ENCODE measurements around the gene TBCK. TPM values are rescaled to one million over a fixed set of nuclear protein-coding genes. Genes with fewer than 3 reads are reported as not detected.

Gene TBCK
- total and polyA plus RNA-seq, 10 donors = 6.7 to 61.3 (median 44.7) TPM

DNA sequence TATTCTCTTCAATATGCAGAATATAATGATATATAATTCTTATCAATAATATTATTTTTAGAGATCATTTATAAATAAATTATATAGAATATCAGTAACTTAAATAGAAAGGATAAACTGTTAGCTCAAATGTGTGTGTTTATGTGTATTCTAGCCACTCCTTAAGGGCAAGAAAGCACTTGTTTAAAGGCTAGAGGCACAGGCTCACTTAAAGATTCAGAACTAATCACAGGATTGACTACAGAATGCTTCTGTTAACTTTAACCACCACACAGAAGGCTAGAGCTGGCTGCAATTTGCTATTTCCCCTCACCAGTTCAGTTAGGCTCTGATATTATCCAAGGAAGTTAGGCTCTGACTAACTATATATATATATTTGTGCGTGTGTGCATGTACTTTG is 69.6 kb downstream of the TBCK start:
- no peak overlapping the region for H3K4me3 ChIP-seq
- H3K36me3 ChIP-seq = peaks cover 0 to 94% (median 24%) of the 10 kb centered on the region in 6 donors
- intact Hi-C loops (cut with DNase I; ENCODE audit: low total_unique reads) = no loop called here
- no peaks in the 10 kb centered on the region for H3K27me3 ChIP-seq (replicated peaks in 1 of 7)
- TF ChIP-seq POLR2A (IDR thresholded peaks at IDR 0.05) (no peak), POLR2AphosphoS5 (IDR thresholded peaks at IDR 0.05) (no peak)
- TF ChIP-seq, protein P1, sequence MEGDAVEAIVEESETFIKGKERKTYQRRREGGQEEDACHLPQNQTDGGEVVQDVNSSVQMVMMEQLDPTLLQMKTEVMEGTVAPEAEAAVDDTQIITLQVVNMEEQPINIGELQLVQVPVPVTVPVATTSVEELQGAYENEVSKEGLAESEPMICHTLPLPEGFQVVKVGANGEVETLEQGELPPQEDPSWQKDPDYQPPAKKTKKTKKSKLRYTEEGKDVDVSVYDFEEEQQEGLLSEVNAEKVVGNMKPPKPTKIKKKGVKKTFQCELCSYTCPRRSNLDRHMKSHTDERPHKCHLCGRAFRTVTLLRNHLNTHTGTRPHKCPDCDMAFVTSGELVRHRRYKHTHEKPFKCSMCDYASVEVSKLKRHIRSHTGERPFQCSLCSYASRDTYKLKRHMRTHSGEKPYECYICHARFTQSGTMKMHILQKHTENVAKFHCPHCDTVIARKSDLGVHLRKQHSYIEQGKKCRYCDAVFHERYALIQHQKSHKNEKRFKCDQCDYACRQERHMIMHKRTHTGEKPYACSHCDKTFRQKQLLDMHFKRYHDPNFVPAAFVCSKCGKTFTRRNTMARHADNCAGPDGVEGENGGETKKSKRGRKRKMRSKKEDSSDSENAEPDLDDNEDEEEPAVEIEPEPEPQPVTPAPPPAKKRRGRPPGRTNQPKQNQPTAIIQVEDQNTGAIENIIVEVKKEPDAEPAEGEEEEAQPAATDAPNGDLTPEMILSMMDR (IDR thresholded peaks at IDR 0.05 in 8 of 11, conservative IDR thresholded peaks at IDR 0.05 in 3 of 11) = no peak
- 96 to 100% (median 100%) methylated on average over 1 of the region's 1 CpG for WGBS, 5 donors
- DNase-seq = no peak
- no peaks in the 10 kb centered on the region for H3K4me1 ChIP-seq
- H3K27ac ChIP-seq = no peak overlapping the region
- H3K9me3 ChIP-seq = no peaks in the 10 kb centered on the region

DNA sequence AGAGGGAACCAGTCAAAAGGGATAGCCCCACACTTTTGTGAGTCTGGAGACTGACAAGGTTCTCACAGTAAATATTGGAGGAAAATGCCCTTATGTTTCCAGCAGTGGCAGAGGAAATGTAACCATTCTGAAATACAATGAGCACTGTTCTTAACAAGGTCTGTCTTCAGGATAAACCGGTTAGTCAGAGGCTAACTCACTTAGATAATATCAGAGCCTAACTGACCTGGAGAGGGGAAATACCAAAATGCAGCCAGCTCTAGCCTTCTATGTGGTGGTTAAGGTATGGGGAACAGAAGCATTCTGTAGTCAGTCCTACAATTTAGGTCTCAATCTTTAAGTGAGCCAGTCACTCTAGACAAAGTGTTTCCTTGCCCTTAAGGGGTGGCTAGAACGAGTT is 70.8 kb downstream of the TBCK start:
- WGBS, 5 donors = 84 to 96% (median 90%) methylated on average over 2 of the region's 2 CpGs

DNA sequence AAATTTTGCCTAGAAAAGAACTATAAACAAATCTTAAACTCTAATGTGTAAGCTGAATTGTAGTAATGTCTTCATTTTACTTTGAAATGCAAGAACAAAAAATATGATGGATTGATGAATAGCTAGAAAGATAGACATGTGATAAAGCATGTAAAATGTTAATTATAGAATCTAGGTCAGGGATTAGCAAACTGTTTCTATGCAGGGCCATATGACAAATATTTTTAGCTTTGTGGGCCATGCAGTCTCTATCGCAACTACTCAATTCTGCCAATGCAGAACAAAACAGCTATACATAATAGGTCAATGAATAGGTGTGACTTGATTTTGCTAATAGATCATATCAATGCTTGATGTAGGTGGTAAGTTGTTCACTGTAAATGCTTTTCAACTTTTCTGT is 75.3 kb downstream of the TBCK start:
- Histone ChIP-seq H3K36me3 (peaks cover 0 to 49% (median 9%) of the 10 kb centered on the region in 6 donors), H3K9me3 (no peaks in the 10 kb centered on the region), H3K27ac (no peak overlapping the region), H3K4me1 (no peaks in the 10 kb centered on the region), H3K4me3 (no peak overlapping the region), H3K27me3 (replicated peaks in 1 of 7) (no peaks in the 10 kb centered on the region)
- WGBS, 5 donors = 91 to 100% (median 97%) methylated on average over 1 of the region's 1 CpG
- TF ChIP-seq POLR2AphosphoS5 (IDR thresholded peaks at IDR 0.05) (no peak), POLR2A (IDR thresholded peaks at IDR 0.05) (no peak)
- TF ChIP-seq, protein P1 (IDR thresholded peaks at IDR 0.05 in 8 of 11, conservative IDR thresholded peaks at IDR 0.05 in 3 of 11) = no peak
- intact Hi-C loops (cut with DNase I; ENCODE audit: low total_unique reads) = no loop called here
- no peak for DNase-seq

More for the DNA sequence above, 70.8 kb downstream of the TBCK start:
- Histone ChIP-seq H3K4me3 (no peak overlapping the region), H3K27ac (no peak overlapping the region), H3K9me3 (no peaks in the 10 kb centered on the region), H3K27me3 (replicated peaks in 1 of 7) (no peaks in the 10 kb centered on the region), H3K4me1 (no peaks in the 10 kb centered on the region), H3K36me3 (peaks cover 0 to 81% (median 21%) of the 10 kb centered on the region in 6 donors)
- DNase-seq = no peak
- TF ChIP-seq, protein P1 (IDR thresholded peaks at IDR 0.05 in 8 of 11, conservative IDR thresholded peaks at IDR 0.05 in 3 of 11) = no peak
- TF ChIP-seq POLR2AphosphoS5 (IDR thresholded peaks at IDR 0.05) (no peak), POLR2A (IDR thresholded peaks at IDR 0.05) (no peak)
- intact Hi-C loops (cut with DNase I; ENCODE audit: low total_unique reads) = no loop called here

DNA sequence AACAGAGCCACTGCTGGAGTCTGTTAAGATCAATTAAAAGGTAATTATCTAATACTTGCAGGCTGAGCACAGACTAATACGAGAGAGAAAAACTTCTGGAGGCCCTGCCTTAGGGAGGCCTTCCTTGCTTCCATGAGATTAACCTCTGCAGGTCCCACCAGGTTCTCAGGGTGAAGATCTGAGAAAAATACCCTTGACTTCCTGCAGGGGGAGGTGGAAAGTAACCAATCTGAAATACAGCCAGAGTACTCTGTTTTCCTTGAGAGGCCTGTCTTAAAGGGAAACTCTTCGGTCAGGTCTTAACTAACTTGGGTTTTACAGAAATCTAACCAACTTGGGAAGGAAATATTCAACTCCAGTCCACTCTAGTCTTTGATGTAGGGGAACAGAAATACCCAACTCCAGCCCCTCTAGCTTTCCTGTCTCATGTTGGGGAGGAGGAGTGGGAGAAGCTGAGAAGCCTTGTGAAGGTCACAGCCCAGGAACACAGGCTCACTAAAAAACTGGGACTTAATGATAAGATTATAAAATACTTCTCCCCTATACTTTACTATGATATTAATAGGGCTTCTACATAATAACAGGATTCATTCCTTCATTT is 77.1 kb downstream of the TBCK start:
- H3K9me3 ChIP-seq = no peaks in the 10 kb centered on the region
- 64 to 87% (median 81%) methylated on average over 2 of the region's 2 CpGs for WGBS, 5 donors
- H3K4me3 ChIP-seq = no peak overlapping the region
- no peak for TF ChIP-seq POLR2A (IDR thresholded peaks at IDR 0.05)
- TF ChIP-seq POLR2AphosphoS5 (IDR thresholded peaks at IDR 0.05) = no peak
- TF ChIP-seq, protein P1 (IDR thresholded peaks at IDR 0.05 in 8 of 11, conservative IDR thresholded peaks at IDR 0.05 in 3 of 11) = peak in 7 of 11 experiments; percentile 10 to 52 (median 25)
- H3K27me3 ChIP-seq (replicated peaks in 1 of 7) = no peaks in the 10 kb centered on the region
- no peak for DNase-seq
- intact Hi-C loops (cut with DNase I; ENCODE audit: low total_unique reads) = no loop called here
- H3K4me1 ChIP-seq = no peaks in the 10 kb centered on the region
- H3K27ac ChIP-seq = no peak overlapping the region
- H3K36me3 ChIP-seq = peaks cover 0 to 49% (median 21%) of the 10 kb centered on the region in 6 donors

Data from spleen (tissue), 11 donors.